HG03039 (cell line): Measurements from ENCODE around the gene RAB15.

ENCODE experiments used
- ATAC-seq: cut with Tn5 transposase; IDR thresholded peaks from one replicate; pipeline ENCODE4 v1.9.1; 2021; ENCODE audit warnings: mild to moderate bottlenecking, moderate library complexity; ENCODE audit not compliant: unreplicated experiment

The RAB15 gene

DNA sequence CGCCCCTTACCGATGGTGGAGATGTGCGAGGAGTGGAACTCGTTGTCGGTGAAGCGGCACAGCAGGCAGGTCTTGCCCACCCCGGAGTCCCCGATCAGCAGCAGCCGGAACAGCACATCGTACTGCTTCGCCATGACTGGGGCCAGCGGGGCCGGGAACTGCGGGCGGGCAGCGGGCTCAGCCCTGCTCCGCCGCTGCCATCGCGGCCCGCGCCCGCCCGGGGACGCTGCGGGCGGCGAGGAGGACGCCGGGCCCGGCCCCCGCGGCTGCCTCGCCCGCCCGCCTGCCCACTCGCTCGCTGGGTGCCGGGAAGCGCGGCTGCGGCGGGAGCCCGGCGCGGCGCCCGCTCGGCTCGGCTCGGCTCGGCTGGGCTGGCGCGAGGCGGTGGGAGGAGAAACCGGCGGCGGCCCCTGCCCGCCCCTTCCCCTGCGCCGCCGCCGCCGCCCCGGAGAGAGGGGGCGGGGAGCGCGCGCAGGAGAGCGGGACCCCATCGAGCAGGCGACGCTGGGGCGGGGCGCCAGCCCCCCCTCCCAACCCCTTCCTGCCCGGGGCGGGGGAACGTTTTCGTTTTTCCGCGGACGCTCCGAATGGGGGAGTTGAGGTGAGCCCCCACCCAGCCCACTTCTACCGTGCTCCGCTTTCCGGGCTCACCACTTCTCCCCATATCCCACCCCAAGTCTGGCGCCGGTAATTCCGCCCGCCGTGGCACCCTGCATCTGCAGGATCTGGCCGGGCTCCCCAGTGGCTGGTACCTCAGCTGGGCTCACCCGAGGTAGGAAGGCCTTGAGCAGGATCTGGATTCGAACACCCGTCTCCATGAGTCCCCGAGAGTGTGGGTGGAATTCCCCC lies at the start of gene RAB15:
Gene RAB15 (minus strand): TSS at position 394 of the 849 bp plus-strand sequence. CDS start 260 bp downstream, at position 134.
- ATAC-seq, result no peak

DNA sequence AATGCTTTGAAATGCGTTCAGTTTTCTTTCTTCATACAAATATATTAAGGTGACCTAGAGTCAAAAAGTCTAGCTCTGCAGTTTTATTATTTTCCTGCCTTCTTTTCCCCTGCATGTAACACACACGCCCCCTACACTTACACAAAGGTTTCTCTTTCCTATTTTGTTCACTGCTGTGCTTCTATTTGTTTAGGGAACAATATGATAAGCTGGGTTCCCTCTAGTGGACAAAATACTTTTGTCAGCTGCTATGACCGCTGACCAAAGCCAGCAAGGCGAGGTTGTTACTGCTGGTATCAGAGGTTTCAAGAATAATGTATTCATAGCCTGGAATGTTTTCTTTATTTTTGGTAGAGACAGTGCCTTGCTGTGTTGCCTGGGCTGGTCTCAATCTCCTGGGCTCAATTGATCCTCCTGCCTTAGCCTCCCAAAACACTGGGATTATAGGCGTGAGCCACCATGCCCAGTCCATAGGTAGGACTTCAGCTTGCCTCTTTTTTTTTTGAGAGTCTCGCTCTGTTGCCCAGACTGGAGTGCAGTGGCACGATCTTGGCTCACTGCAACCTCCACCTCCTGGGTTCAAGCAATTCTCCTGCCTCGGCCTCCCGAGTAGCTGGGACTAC lies 47.9 kb upstream of the RAB15 start:
- ATAC-seq, result no peak

DNA sequence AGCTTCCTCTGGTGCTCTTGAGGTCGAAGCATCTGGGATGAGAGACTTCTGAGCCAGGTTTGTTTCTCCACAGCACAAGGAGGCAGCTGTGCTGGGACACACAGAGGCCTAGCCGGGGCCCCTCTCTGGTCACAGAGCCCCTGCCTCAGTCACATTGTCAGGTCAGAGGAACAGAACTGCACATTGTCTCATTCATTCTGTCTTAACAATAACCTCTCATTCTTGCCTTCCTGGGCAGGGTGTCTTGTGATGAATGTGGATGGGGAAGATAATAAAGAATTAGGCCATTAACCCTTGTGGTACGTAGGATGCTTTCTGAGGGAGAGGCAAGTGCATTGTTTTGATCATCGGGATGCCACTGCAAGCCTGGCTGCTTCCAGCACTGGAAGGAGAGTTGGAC lies 44.3 kb upstream of the RAB15 start:
- no peak for ATAC-seq

DNA sequence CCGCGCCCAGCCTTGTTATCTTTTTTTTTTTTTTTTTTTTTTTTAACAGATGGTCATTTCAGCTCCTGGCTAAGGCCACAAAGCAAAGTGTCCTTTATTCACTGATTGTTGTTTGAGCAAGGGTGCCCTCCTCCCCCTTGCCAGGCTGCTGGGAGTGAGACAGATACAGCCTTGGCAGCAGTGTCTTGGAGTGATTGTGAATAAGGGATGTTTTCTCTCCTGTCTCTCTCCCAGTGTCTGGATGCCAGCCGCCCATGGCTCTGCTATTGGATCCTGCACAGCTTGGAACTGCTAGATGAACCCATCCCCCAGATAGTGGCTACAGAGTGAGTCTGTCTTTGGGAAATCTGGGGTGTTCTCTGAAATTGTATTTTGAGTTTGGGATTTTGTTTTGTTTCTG lies 43.3 kb upstream of the RAB15 start:
- ATAC-seq, result no peak

DNA sequence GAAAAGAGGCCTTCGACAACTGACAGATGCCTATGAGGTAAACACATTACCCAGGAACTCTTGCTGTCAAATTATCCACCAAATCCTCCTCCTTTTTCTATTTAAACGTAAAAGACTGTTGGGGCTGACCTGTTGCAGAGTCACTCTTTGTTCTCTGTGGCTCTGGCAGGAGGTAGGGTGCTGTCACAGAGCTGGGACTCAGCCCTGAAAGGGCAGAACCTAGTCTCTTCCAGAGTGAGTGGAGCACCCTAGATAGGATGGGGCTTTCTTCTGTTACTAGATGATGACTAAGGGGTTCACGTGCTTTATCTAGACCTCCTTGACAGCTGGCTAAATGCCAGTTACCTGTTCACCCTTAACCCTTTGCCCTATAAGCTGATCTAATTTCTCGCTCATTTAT lies 40.2 kb upstream of the RAB15 start:
- ATAC-seq, result no peak

DNA sequence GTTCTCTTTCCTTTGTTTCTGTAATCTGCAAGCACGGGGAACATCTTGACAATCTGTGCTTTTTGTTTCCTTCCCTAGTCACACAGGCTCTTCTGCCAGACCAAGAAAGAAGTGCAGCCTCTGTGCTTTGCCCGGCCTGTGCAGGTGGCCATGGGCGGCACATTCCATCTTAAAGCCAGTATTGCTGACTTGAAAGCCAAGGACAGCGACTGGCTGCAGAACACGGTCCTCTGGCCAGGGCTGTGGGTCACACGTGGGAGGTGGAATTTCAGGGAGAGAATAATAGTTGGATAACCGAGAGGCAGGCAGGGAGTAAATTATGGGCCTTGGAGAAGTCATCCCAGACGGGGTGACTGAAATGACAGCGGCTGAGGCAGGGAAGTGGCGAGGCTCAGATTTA lies 39.4 kb upstream of the RAB15 start:
- ATAC-seq, result no peak

DNA sequence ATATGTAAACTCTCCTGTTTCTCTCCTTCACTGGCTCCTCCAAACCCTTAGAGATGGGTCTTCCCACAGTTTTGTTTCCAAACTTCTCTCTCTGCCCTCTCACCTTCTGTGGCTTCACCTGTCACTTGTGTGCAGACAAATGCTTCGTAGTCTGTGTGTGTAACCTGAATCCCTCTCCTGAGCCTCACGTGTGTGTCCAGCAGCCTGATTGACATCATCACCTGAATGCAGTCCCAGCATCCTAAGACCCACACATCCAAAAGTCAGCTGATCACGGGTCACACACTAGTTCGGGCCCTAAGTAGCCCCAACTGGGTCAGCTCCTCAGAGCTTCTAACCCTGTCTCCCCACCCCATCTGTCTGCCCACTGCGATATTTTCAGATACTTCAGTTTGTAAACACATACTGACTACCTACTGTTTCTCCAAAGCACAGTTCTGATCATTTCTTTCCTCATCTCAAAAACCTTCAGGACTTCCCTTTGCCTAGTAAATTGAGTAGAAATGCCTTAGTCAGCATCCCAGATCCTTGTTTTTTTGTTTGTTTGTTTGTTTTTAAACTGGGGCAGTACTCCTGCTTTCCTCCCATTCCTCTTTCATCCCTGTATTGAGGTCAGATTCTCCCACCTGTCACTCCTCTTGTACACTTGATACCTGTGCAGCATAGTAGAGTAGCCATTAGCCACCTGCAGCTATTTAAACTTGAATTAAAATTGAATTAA lies 38.2 kb upstream of the RAB15 start:
- ATAC-seq, result no peak

DNA sequence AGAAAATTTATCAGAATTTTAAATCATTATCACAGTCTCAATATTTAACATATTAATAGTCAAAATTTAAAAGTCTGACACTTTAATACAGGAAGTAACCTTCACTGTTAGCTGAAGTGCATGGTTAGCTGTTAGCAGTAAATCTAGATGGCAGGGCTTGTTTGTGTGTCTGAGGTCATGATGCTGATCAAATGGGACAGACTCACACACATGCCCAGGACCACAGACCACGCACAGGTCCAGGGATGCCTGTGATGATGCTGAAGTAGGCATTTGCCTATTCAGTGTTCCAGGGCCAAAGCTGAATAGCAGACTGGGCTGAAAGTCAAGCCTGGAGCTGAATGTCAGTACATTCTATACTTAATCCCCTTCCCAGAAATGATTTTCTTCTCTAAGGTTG lies 35.1 kb upstream of the RAB15 start:
- no peak for ATAC-seq

DNA sequence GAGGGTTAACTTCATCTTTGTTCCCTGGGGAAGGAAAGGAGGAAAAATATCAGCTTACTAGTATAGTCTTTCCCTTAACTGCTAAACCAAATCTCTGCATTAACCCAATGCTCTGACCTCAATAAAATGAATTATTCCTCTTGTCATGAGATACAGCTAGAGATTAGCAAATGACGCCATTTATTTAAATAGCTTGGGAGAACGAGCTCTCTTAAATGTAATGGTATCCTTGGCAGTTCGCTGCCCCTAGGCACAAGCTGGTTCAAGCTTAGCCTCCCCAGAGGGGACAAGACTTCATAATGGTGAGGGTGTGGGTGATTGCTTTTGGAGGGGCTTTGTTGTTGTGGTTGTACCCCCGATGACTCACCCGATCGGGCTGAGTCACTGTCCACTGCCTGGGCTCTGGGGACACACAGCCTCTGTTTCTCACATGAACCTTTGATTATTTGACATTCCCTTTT lies 34.2 kb upstream of the RAB15 start:
- no peak for ATAC-seq

DNA sequence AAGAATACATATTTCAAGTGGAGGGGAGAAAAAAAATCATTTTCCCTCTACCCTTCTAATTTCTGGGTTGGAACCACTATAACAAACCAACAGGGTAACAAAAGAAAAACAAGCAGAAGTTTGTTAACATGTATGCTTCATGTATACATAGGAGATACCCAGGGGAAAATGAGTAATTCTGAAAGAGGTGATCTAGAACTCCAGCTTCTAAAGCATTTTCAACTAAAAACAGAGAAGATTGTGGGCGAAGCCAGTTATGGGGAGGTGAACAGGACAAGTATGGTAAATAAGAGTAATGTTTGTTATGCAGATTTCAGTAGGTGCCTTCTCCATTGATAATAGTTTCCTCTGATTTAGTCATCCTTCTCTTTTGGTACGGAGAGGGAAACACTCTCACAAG lies 31.3 kb upstream of the RAB15 start:
- ATAC-seq, result no peak

DNA sequence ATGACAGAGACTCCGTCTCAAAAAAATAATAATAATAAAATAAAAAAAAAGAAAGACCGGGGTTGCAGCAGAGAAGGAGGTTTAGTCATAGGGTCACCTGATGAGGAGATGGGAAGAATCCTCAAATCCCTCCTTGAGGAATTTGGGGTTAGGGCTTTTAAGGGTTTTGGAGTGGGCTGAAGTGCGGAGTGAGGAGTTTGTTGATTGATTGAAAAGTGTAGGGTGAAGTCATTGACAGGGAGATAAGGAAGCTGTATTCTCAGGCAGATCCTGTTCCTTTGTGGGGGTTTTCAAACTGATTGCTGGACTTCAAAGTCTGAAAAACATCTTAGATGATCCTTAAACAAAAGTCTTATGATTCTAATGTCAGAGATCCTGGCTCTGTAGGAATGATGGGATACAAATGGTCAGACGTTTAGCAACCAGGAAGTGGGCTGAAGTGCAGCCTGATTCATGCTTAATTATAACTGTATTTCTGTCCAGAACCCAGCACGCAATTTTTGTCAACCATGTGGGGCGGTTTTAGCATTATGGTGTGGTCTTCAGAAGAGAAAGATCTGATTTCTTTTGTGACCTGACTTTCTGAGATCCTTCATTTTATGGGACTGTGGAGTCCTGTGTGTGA lies 30.6 kb upstream of the RAB15 start:
- no peak for ATAC-seq

DNA sequence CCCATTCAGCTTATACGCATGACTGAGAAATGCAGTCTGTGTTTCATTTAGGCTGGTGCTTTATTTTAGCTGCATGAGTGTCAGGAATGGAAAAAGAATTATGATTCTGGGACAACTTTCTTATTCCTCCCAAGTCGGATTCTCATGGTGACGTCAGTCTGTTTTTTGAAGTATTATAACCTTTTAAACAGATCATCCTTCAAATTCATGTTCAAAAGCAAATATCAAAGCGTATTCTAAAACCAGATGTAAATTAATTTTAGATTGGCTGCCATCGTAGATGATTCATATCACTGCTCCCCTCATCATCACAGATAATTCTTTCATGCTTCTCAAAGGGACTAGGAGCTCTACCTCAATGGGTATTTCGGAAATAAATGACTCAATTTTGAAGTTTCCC lies 29.6 kb upstream of the RAB15 start:
- no peak for ATAC-seq

DNA sequence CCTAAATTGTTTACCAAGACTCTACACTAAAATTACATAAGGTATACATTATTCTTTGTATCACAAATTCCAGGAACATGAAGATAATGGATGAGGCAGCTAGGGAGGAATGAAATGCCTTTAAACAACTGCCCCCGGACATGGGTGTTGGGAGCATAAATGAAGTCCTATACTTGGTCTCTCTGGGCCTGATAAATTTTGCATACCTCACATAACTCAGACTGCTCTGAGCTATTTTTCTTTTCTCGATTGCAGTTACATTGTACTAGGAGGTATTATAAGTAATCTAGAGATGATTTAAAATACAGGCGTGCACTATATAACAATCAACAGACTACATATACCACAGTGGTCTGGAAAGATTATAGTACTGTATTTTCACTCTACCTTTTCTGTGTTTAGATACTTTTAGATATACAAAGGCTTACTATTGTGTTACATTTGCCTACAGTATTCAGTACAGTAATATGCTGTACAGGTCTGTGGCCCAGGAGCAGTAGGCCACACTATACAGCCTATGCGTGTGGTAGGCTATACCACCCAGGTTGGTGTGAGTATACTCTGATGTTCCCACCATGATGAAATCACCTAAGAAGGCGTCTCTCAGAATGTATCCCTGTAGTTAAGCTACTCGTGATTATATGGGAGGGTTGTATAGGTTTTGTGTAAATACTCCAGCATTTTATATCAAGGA lies 28.9 kb upstream of the RAB15 start:
- ATAC-seq, result no peak

DNA sequence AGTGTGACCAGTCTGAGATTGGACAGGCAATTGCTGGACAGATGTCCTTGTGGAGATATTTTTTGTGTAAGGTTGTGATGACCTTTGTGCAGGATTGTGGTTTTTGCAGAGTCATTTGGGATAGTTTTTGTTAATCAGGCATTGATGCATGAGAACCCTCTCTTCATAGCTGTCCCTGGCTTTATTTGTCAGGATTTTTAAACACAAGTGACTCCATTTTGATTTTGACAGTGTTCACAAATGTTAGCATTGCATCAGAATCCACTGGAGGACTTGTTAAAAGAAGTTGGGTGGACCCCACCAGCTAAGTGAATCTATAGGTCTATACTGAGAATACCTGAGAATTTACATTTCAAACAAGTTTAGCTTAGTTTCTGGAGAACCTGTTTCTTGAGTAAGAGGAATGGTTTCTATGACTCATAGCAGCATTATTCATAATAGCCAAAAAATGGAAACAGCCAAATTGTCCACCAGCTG lies 26.4 kb upstream of the RAB15 start:
- ATAC-seq, result no peak

DNA sequence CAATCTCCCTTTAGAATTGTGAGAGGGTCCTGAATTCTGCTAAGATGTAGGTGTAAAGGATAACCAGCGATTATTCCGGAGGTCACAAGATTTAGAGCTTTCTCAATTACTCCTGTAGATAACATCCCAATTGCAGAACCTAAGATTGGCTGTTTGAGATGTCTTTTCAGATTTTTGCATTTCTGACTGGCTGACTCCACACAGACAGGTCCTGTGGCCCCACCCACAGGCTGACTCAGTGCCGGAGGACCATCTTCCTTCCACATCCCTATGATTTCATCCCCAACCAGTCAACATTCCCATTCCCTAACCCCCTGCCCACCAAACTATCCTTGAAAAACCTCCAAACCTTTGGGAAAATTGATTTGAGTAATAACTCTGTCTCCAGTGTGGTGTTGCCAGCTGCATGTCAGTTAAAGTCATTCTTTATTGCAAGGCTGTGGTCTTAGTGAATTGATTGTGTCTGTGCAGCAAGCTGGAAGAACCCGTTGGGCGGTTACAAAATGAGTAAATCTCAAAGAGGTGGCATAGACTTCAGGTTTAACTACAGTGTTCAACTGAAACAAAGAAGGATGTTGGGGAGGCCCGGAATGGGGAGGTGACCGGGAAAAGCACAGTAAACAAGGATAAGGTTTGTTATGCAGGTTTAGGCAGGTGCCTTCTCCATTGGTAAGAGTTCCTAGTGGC lies 25.1 kb upstream of the RAB15 start:
- ATAC-seq, result no peak

DNA sequence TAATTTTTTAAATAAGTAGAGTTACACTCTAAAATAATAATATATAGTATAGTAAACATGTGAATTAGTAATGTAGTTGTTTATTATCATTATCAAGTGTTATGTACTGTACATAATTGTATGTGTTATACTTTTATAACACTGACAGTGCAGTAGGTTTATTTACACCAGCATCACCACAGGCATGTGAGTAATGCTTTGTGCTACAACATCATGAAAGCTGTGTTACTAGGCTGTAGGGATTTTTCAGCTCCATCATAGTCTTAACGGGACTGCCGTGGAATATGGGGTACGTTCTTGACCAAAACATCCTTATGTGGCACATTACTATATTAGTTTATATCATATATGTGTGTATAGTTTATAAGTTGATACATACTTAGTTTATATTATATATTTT lies 23.2 kb upstream of the RAB15 start:
- ATAC-seq, result no peak

DNA sequence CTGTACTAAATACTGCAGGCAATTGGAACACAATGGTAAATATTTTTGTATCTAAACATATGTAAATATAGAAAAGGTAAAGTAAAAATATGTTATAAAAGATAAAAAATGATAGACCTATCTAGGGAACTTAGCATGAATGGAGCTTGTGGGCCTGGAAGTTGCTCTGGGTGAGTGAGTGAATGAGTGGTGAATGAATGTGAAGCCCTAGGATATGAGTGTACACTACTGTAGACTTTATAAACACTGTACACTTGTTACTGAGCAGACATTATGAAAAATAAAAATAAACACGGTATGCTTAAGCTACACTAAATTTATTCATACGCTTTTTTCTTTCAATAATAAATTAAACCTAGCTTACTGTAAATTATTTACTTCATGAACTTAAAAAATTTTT lies 22.4 kb upstream of the RAB15 start:
- no peak for ATAC-seq

DNA sequence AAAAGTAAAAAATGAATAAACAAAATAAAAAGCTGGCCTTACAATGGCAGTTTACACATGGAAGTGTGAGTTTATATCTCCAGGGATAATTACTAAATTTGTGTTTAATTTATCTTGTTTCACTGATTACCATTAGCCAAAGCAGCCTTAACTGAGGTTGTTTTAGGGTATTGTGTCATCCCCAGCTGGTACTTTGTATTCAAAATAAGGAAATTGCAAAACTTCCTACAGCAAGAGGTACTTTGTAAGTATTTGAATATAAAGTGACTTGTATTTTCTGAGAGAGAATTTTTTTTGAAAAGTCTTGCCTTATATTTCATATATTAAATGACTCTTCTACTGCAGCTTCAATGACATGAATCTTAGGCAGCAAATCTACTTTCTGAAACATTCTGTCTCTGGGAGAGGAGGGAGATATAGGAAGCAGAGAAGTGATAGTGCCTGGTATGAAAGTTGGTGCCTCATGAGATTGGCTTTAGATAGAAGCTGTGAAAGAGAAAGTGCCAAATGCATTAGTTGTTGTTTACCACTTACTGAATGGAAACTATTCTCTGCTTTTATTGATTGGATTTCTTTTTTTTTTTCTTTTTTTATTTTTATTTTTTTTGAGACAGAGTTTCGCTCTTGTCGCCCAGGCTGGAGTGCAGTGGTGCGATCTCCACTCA lies 21.3 kb upstream of the RAB15 start:
- ATAC-seq, result no peak

DNA sequence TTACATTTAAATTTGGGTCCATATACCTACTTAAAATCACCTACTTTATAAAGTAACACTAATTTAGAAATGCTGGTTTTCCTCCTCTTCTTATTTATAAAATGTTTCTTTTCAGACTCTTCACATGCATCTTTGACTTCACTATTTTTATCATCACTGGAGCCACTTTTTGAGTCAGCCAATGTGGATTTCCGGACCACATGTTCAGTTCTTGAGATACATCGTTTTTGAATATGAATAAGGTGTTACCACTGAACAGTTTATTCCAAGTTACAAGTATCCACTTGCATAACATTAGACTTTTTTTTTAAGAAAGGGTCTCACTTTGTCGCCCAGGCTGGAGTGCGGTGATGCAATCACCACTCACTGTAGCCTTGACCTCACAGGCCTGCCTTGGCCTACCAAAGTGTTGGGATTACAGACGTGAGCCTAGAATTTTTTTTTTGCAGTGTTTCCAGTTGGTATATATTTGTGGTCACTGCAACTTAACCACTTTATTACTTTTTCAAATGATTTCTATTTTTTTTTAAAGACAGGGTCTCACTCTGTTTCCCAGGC lies 20.3 kb upstream of the RAB15 start:
- no peak for ATAC-seq
